CD4-positive, alpha-beta T cell (primary cell): Measurements from ENCODE around the gene PRM1. TPM values are rescaled to one million over a fixed set of nuclear protein-coding genes. Genes with fewer than 3 reads are reported as not detected.

Experiments used
- ATAC-seq: fragments of 200-7000 bp; cut with Tn5 transposase; one replicate; pipeline ENCODE4 v1.10.0; 2022; ENCODE audit warnings: mild to moderate bottlenecking; ENCODE audit not compliant: poor library complexity
- CTCF ChIA-PET: fragments of 350-600 bp; sonication (Branson Sonifier 250); formaldehyde crosslinking; loops from one replicate; lab custom pipeline; 2021; ENCODE audit warnings: antibody characterized with exemption, inconsistent platforms; lab: Charles Lee
- POLR2A ChIA-PET: fragments of 350-600 bp; sonication (Branson Sonifier 250); formaldehyde crosslinking; loops from one replicate; lab custom pipeline; 2021; ENCODE audit warnings: antibody characterized with exemption, inconsistent platforms; lab: Charles Lee
- DNase-seq, 14 experiments: peaks; one replicate each; pipeline ENCODE4 v3.0.0-alpha.2; 2013 to 2020; ENCODE audit warnings: mixed read lengths in 2 of 14
- H3K27ac ChIP-seq, 2 donors: one replicate each; pipeline versions ENCODE4 v1.5.1 to v1.7.0; 2013; ENCODE audit warnings: low read length in 2 of 2, low read depth in 1 of 2, mild to moderate bottlenecking in 1 of 2
- H3K27me3 ChIP-seq, 2 experiments: 1 replicate in 1 of 2; 2 replicates in 1 of 2; pipeline versions ENCODE4 v1.6.1 to v1.7.0; 2013; ENCODE audit warnings: low read length in 2 of 2, control low read depth in 1 of 2, mild to moderate bottlenecking in 1 of 2, moderate library complexity in 1 of 2; ENCODE audit not compliant: insufficient read depth in 2 of 2, control insufficient read depth in 1 of 2
- H3K36me3 ChIP-seq: one replicate; pipeline ENCODE4 v1.6.1; 2013; ENCODE audit warnings: low read length, control low read depth; ENCODE audit not compliant: insufficient read depth
- H3K4me1 ChIP-seq: one replicate; pipeline ENCODE4 v1.6.1; 2013; ENCODE audit warnings: low read length, control low read depth; ENCODE audit not compliant: insufficient read depth
- H3K4me3 ChIP-seq: one replicate; pipeline ENCODE4 v1.5.1; 2013; ENCODE audit warnings: mild to moderate bottlenecking, low read length, moderate library complexity
- H3K9me3 ChIP-seq, 2 experiments: 1 replicate in 1 of 2; 2 replicates in 1 of 2; pipeline versions ENCODE4 v1.6.1 to v1.7.0; 2013; ENCODE audit warnings: low read length in 2 of 2, mild to moderate bottlenecking in 2 of 2, control low read depth in 1 of 2, moderate library complexity in 1 of 2; ENCODE audit not compliant: control insufficient read depth in 1 of 2, insufficient read depth in 1 of 2
- H3K27ac Mint-ChIP-seq: one replicate; pipeline ENCODE4 v1.8.0; 2020; ENCODE audit warnings: mixed read lengths
- H3K27me3 Mint-ChIP-seq: one replicate; pipeline ENCODE4 v1.8.0; 2021; ENCODE audit warnings: mixed read lengths
- H3K36me3 Mint-ChIP-seq: one replicate; pipeline ENCODE4 v1.8.0; 2021; ENCODE audit warnings: low read depth, mixed read lengths
- H3K4me1 Mint-ChIP-seq: one replicate; pipeline ENCODE4 v1.8.0; 2021; ENCODE audit warnings: low read depth, mixed read lengths
- H3K4me3 Mint-ChIP-seq: one replicate; pipeline ENCODE4 v1.8.0; 2020; ENCODE audit warnings: mild to moderate bottlenecking, mixed read lengths
- H3K9me3 Mint-ChIP-seq: one replicate; pipeline ENCODE4 v1.8.0; 2020; ENCODE audit warnings: mixed read lengths
- intact Hi-C, 2 experiments: fragments of 100-400 bp; cut with DNase I in 1 of 2; cut with micrococcal nuclease in 1 of 2; formaldehyde crosslinking; loops; one replicate each; pipeline versions ENCODE4 v1.15.1 to v1.9.0; 2023 to 2025; cut with DNase I, micrococcal nuclease
- total RNA-seq, 174 experiments: library from RNA in 2 of 174; stranded (reverse) in 2 of 174; gene quantifications; one replicate each; pipeline ENCODE4 v1.2.3 and lab custom pipeline; 2021 to 2026
- TF ChIP-seq, protein P1 (sequence below): fragments of 200-600 bp; IDR thresholded peaks from one replicate; pipeline ENCODE4 v1.8.0; 2022; ENCODE audit warnings: antibody characterized with exemption, mild to moderate bottlenecking

Gene PRM1
- total RNA-seq, 2 experiments from 2014 or later, result not detected

DNA sequence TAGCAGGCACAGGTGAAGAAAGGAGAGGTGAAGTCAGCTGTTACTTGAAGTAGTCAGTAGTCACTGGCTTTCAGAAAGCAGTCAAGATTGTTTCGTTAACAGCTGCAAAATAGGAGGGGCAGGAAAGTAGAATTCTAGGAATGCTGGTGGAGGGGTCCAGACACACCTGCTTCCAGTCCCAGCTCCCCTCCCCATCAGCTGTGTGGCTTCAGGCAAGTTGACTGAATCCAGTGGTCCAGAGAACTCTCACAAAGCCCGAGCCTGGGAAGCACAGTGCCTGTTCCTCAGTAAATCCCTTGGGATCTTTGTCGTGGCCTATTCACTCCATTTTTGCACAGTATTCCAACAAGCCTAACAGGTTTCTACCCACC, 20.5 kb downstream of the PRM1 start:
- peaks cover 51% of the 10 kb centered on the region for H3K4me1 Mint-ChIP-seq
- Histone ChIP-seq H3K36me3 (no peaks in the 10 kb centered on the region), H3K27me3 (no peaks in the 10 kb centered on the region), H3K4me1 (peaks cover 48% of the 10 kb centered on the region), H3K9me3 (no peaks in the 10 kb centered on the region), H3K27ac (no peak overlapping the region), H3K4me3 (no peak overlapping the region)
- no peaks in the 10 kb centered on the region for H3K9me3 Mint-ChIP-seq
- intact Hi-C loops, result no loop called here
- ChIA-PET CTCF (interaction anchor here (1.3 kb wide), 1 partner anchor 35 kb away, joined by 3 read pairs; no protein-coding TSS in a partner anchor), POLR2A (interaction anchor here (0.7 kb wide), 1 partner anchor 36 kb away, joined by 6 read pairs; no protein-coding TSS in a partner anchor)
- ATAC-seq (no peak), DNase-seq (no peak)
- TF ChIP-seq, protein P1, sequence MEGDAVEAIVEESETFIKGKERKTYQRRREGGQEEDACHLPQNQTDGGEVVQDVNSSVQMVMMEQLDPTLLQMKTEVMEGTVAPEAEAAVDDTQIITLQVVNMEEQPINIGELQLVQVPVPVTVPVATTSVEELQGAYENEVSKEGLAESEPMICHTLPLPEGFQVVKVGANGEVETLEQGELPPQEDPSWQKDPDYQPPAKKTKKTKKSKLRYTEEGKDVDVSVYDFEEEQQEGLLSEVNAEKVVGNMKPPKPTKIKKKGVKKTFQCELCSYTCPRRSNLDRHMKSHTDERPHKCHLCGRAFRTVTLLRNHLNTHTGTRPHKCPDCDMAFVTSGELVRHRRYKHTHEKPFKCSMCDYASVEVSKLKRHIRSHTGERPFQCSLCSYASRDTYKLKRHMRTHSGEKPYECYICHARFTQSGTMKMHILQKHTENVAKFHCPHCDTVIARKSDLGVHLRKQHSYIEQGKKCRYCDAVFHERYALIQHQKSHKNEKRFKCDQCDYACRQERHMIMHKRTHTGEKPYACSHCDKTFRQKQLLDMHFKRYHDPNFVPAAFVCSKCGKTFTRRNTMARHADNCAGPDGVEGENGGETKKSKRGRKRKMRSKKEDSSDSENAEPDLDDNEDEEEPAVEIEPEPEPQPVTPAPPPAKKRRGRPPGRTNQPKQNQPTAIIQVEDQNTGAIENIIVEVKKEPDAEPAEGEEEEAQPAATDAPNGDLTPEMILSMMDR, result no peak
- no peaks in the 10 kb centered on the region for H3K27me3 Mint-ChIP-seq
- H3K36me3 Mint-ChIP-seq, result peaks cover 9% of the 10 kb centered on the region
- no peak overlapping the region for H3K27ac Mint-ChIP-seq
- H3K4me3 Mint-ChIP-seq, result peak overlapping the region; percentile 42

DNA sequence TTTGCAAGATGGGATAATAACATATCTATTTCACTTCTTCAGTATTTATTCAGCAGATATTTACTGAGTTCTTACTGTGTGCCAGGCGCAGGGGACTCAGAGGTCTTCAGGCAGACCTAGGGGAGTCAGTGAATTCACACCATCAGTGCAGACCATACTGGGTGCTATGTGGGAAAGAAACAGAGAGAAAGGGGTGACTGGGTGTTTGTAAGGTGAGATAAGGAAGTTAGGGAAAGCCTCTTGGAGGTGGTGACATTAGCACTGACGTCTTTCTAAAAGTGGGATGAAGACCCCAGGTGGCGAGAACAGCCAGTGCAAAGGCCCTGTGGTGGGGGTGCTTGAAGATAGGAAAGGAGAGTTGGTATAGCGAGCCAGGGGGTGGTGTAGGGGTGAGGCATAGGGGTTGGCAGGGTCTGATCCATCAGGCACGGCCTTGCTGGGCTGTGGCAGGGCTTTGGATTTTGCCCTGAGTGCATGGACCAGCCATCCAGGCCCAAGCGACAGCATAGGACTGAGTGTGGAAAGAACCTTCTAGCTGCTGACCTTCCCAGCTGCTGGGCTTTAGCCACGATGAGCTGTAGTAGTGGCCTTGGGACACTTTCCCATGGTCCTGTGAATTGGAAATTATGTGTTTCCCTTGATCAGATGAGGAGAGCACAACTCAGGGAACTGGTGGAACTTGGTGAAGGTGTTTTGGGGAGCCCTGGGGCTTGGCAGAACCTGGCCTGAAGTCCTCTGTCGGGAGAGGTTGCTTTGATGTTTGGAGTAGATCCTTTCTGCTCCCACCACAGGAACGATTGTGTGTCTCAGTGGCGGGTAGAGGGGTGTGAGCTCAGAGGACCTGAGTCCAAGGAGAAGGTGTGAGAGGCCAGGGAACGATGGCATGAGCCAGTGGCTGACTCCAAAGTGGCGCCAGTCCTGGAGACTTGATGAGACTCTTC, 21.2 kb downstream of the PRM1 start:
- Histone ChIP-seq H3K27ac (no peak overlapping the region), H3K4me3 (no peak overlapping the region), H3K36me3 (no peaks in the 10 kb centered on the region), H3K4me1 (peaks cover 50% of the 10 kb centered on the region), H3K9me3 (no peaks in the 10 kb centered on the region), H3K27me3 (no peaks in the 10 kb centered on the region)
- no peak for DNase-seq
- H3K4me1 Mint-ChIP-seq, result peaks cover 51% of the 10 kb centered on the region
- peaks cover 9% of the 10 kb centered on the region for H3K36me3 Mint-ChIP-seq
- H3K9me3 Mint-ChIP-seq, result no peaks in the 10 kb centered on the region
- H3K4me3 Mint-ChIP-seq, result peak overlapping the region; percentile 42
- intact Hi-C loops, result loop anchor here (5.0 to 10.0 kb wide), 6 partner anchors 37 to 655 kb away; partner anchors contain the start of genes GSPT1 (in 1 of the 2) and TXNDC11 (in 1 of the 2)
- TF ChIP-seq, protein P1, result no peak
- ChIA-PET CTCF (interaction anchor here (1.3 to 2.1 kb wide), 2 partner anchors 35 to 38 kb away, joined by 3 to 5 read pairs; no protein-coding TSS in a partner anchor), POLR2A (interaction anchor here (1.6 to 8.5 kb wide), 3 partner anchors 34 to 95 kb away, joined by 10 to 195 read pairs (median 15); no protein-coding TSS in a partner anchor)
- H3K27me3 Mint-ChIP-seq, result no peaks in the 10 kb centered on the region
- ATAC-seq, result no peak
- H3K27ac Mint-ChIP-seq, result no peak overlapping the region

DNA sequence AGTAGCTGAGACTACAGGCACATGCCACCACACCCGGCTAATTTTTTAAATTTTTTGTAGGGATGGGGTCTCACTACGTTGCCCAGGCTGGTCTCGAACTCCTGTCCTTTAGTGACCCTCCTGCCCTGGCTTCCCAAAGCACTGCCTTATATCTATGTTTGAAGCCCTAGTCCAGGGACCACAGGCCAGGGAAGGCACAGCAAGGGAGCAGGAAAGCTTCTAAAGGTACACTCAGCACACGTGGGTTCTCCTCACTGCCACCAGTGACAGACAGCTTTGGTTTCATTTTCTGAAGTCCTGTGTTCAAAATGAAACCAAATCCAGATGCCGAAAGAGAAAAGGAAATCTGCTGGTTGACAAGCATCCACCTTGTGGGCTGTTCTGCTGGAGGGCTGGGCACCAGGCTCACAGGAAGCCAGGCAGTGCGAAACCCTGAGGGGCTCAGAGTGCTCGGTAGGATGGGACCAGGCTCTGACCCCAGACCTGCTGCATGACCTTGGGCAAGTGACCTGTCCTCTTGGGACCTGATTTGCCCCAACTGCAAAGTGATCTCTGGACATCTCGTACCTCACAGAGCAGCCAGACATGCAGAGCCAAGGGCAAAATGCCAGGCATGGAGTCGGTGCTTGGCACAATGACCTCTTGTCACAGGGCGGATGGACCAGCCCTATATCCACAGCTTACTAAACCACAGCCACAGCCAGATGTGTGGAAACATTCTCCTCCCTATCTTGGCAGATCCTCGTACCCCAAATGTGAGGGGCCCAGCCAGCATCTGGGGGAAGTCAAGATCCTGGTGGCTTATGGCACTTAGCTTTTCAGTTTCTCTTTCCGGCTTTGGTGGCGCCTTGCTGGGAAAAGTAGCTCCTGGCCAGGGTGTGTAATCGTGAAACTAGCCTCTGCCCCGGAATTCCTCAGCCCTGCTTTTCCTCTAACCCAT, 22.3 kb downstream of the PRM1 start:
- CTCF ChIA-PET, result interaction anchor here (0.6 to 5.6 kb wide), 6 partner anchors 34 to 370 kb away, joined by 3 to 50 read pairs (median 5); no protein-coding TSS in a partner anchor
- peak overlapping the region; percentile 84 for H3K4me3 Mint-ChIP-seq
- intact Hi-C loops, result loop anchor here (5.0 to 10.0 kb wide), 6 partner anchors 38 to 656 kb away; partner anchors contain the start of genes GSPT1 (in 1 of the 2) and TXNDC11 (in 1 of the 2)

More for the DNA sequence above, 22.3 kb downstream of the PRM1 start:
- Histone ChIP-seq H3K27me3 (no peaks in the 10 kb centered on the region), H3K36me3 (no peaks in the 10 kb centered on the region), H3K9me3 (no peaks in the 10 kb centered on the region), H3K4me1 (peaks cover 50% of the 10 kb centered on the region), H3K4me3 (peak overlapping the region; percentile 37), H3K27ac (peak overlapping the region in 1 of 2 donors; percentile 58)
- POLR2A ChIA-PET, result interaction anchor here (0.6 to 8.5 kb wide), 8 partner anchors 10 to 317 kb away, joined by 3 to 195 read pairs (median 4); partner anchors contain the start of gene DEXI
- peaks cover 13% of the 10 kb centered on the region for H3K36me3 Mint-ChIP-seq
- no peaks in the 10 kb centered on the region for H3K27me3 Mint-ChIP-seq
- H3K27ac Mint-ChIP-seq, result peak overlapping the region; percentile 97
- ATAC-seq, result peak; percentile 8
- peaks cover 46% of the 10 kb centered on the region for H3K4me1 Mint-ChIP-seq
- TF ChIP-seq, protein P1, result no peak
- peak in 7 of 14 experiments; percentile 13 to 89 (median 46) for DNase-seq
- no peaks in the 10 kb centered on the region for H3K9me3 Mint-ChIP-seq
